Ishikawa (cell line): ENCODE results near the gene SLC9A1.

ENCODE experiments used
- CEBPB ChIP-seq: IDR thresholded peaks from 2 replicates; pipeline ENCODE4 v1.6.1; 2012
- CREB1 ChIP-seq: IDR thresholded peaks from 2 replicates; pipeline ENCODE4 v1.6.1; 2012; ENCODE audit warnings: low read depth
- EP300 ChIP-seq: IDR thresholded peaks from 2 replicates; pipeline ENCODE4 v1.6.1; 2012; ENCODE audit warnings: borderline replicate concordance
- FOXM1 ChIP-seq: IDR thresholded peaks from 2 replicates; pipeline ENCODE4 v1.6.1; 2012; ENCODE audit warnings: low read depth, borderline replicate concordance
- NFIC ChIP-seq: IDR thresholded peaks from 2 replicates; pipeline ENCODE4 v1.6.1; 2012
- RAD21 ChIP-seq: IDR thresholded peaks from 2 replicates; pipeline ENCODE4 v1.6.1; 2012; ENCODE audit warnings: low read depth
- TEAD4 ChIP-seq: IDR thresholded peaks from 2 replicates; pipeline ENCODE4 v1.6.1; 2012
- USF1 ChIP-seq: IDR thresholded peaks from 2 replicates; pipeline ENCODE4 v1.6.1; 2012
- YY1 ChIP-seq: IDR thresholded peaks from 2 replicates; pipeline ENCODE4 v1.6.1; 2012; ENCODE audit warnings: low read depth
- ZBTB7A ChIP-seq: IDR thresholded peaks from 2 replicates; pipeline ENCODE4 v1.6.1; 2012; ENCODE audit warnings: low read depth
- TF ChIP-seq, protein P1 (sequence below): IDR thresholded peaks from 2 replicates; pipeline ENCODE4 v1.6.1; 2012
- TF ChIP-seq, protein P2 (sequence below): IDR thresholded peaks from 2 replicates; pipeline ENCODE4 v1.6.1; 2012; ENCODE audit warnings: low read depth, mild to moderate bottlenecking

- TF ChIP-seq CREB1 (no peak), USF1 (no peak), RAD21 (no peak), NFIC (no peak), YY1 (no peak), ZBTB7A (no peak), EP300 (no peak), CEBPB (no peak), FOXM1 (no peak), TEAD4 (no peak)
- TF ChIP-seq, protein P1, sequence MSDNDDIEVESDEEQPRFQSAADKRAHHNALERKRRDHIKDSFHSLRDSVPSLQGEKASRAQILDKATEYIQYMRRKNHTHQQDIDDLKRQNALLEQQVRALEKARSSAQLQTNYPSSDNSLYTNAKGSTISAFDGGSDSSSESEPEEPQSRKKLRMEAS, result no peak
- TF ChIP-seq, protein P2, sequence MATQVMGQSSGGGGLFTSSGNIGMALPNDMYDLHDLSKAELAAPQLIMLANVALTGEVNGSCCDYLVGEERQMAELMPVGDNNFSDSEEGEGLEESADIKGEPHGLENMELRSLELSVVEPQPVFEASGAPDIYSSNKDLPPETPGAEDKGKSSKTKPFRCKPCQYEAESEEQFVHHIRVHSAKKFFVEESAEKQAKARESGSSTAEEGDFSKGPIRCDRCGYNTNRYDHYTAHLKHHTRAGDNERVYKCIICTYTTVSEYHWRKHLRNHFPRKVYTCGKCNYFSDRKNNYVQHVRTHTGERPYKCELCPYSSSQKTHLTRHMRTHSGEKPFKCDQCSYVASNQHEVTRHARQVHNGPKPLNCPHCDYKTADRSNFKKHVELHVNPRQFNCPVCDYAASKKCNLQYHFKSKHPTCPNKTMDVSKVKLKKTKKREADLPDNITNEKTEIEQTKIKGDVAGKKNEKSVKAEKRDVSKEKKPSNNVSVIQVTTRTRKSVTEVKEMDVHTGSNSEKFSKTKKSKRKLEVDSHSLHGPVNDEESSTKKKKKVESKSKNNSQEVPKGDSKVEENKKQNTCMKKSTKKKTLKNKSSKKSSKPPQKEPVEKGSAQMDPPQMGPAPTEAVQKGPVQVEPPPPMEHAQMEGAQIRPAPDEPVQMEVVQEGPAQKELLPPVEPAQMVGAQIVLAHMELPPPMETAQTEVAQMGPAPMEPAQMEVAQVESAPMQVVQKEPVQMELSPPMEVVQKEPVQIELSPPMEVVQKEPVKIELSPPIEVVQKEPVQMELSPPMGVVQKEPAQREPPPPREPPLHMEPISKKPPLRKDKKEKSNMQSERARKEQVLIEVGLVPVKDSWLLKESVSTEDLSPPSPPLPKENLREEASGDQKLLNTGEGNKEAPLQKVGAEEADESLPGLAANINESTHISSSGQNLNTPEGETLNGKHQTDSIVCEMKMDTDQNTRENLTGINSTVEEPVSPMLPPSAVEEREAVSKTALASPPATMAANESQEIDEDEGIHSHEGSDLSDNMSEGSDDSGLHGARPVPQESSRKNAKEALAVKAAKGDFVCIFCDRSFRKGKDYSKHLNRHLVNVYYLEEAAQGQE, result no peak
Measured at GRCh38 chr1:27117733-27118439, 37.0 kb downstream of the SLC9A1 start.
